Measurements from ENCODE around the gene MMD. TPM values are rescaled to one million over a fixed set of nuclear protein-coding genes. Genes with fewer than 3 reads are reported as not detected.

The MMD gene
- polyA plus RNA-seq, 3 donors = 3.4 to 7.0 (median 4.6) TPM

GRCh38 chr17:55454906-55455474, 33.4 kb upstream of the MMD start:
- no peak for TF ChIP-seq CTCF (IDR thresholded peaks at IDR 0.05)
- Mint-ChIP-seq H3K9me3 (peaks cover 0 to 6% (median 3%) of the 10 kb centered on the region in 7 donors), H3K27ac (no peak overlapping the region), H3K36me3 (no peaks in the 10 kb centered on the region), H3K4me1 (peaks cover 13% of the 10 kb centered on the region), H3K27me3 (ENCODE audit: low read depth in 3 of 3) (peaks cover 0 to 10% (median 5%) of the 10 kb centered on the region in 3 donors), H3K4me3 (no peak overlapping the region)
- no peak overlapping the region for H3K4me3 ChIP-seq (replicated peaks in 1 of 3; ENCODE audit: low read depth in 2 of 3, low read length in 3 of 3)
- no peaks in the 10 kb centered on the region for H3K9me3 ChIP-seq (replicated peaks in 1 of 2; ENCODE audit: control insufficient read depth in 1 of 2, insufficient read depth in 1 of 2, low read length in 2 of 2)
- H3K4me2 ChIP-seq (replicated peaks; ENCODE audit: extremely low read depth, low read length, poor library complexity, severe bottlenecking) = no peak overlapping the region
- no peaks in the 10 kb centered on the region for H3K4me1 ChIP-seq (ENCODE audit: control insufficient read depth in 1 of 2, insufficient read depth in 2 of 2, low read length in 2 of 2)
- DNase-seq = no peak
- H2AFZ ChIP-seq (ENCODE audit: insufficient read depth, low read depth, low read length, poor library complexity, severe bottlenecking) = no peak overlapping the region
- H3K36me3 ChIP-seq (replicated peaks in 1 of 2; ENCODE audit: control insufficient read depth in 1 of 2, insufficient read depth in 2 of 2, low read length in 2 of 2) = no peaks in the 10 kb centered on the region
- H4K20me1 ChIP-seq (ENCODE audit: insufficient read depth, low read length) = no peaks in the 10 kb centered on the region
- no peaks in the 10 kb centered on the region for H3K27me3 ChIP-seq (ENCODE audit: control insufficient read depth in 2 of 2, insufficient read depth in 2 of 2, low read length in 2 of 2)
- intact Hi-C loops (cut with micrococcal nuclease) = no loop called here
- no peak overlapping the region for H3K27ac ChIP-seq (ENCODE audit: low read depth in 1 of 2, low read length in 2 of 2)
- no peak overlapping the region for H3K9ac ChIP-seq (ENCODE audit: insufficient read depth, low read length, poor library complexity, severe bottlenecking)
- no peaks in the 10 kb centered on the region for H3K79me2 ChIP-seq (ENCODE audit: insufficient read depth, low read length)
- WGBS (ENCODE audit: insufficient coverage) = no CpG with 5 or more reads among the region's 4 CpGs

- Histone ChIP-seq H3K27ac (ENCODE audit: low read depth in 1 of 2, low read length in 2 of 2) (no peak overlapping the region), H3K79me2 (ENCODE audit: insufficient read depth, low read length) (no peaks in the 10 kb centered on the region), H2AFZ (ENCODE audit: insufficient read depth, low read depth, low read length, poor library complexity, severe bottlenecking) (no peak overlapping the region), H3K4me2 (replicated peaks; ENCODE audit: extremely low read depth, low read length, poor library complexity, severe bottlenecking) (no peak overlapping the region), H3K9ac (ENCODE audit: insufficient read depth, low read length, poor library complexity, severe bottlenecking) (no peak overlapping the region), H4K20me1 (ENCODE audit: insufficient read depth, low read length) (no peaks in the 10 kb centered on the region), H3K36me3 (replicated peaks in 1 of 2; ENCODE audit: control insufficient read depth in 1 of 2, insufficient read depth in 2 of 2, low read length in 2 of 2) (no peaks in the 10 kb centered on the region), H3K4me1 (ENCODE audit: control insufficient read depth in 1 of 2, insufficient read depth in 2 of 2, low read length in 2 of 2) (no peaks in the 10 kb centered on the region), H3K9me3 (replicated peaks in 1 of 2; ENCODE audit: control insufficient read depth in 1 of 2, insufficient read depth in 1 of 2, low read length in 2 of 2) (no peaks in the 10 kb centered on the region), H3K4me3 (replicated peaks in 1 of 3; ENCODE audit: low read depth in 2 of 3, low read length in 3 of 3) (no peak overlapping the region), H3K27me3 (ENCODE audit: control insufficient read depth in 2 of 2, insufficient read depth in 2 of 2, low read length in 2 of 2) (no peaks in the 10 kb centered on the region)
- intact Hi-C loops (cut with micrococcal nuclease) = no loop called here
- Mint-ChIP-seq H3K9me3 (peaks cover 0 to 6% (median 3%) of the 10 kb centered on the region in 7 donors), H3K27ac (no peak overlapping the region), H3K27me3 (ENCODE audit: low read depth in 3 of 3) (peaks cover 1 to 10% (median 9%) of the 10 kb centered on the region in 3 donors), H3K36me3 (no peaks in the 10 kb centered on the region), H3K4me1 (peaks cover 13% of the 10 kb centered on the region), H3K4me3 (no peak overlapping the region)
- DNase-seq = peak in 1 of 3 donors; percentile 8
- TF ChIP-seq CTCF (IDR thresholded peaks at IDR 0.05) = no peak
- WGBS (ENCODE audit: insufficient coverage) = no CpG with 5 or more reads among the region's 6 CpGs
These were observed 32.4 kb upstream of the MMD start for GRCh38 chr17:55453839-55454557.

Measured in CD14-positive monocyte (primary cell).